ENCODE data around the gene CHMP3.

CHMP3 gene

DNA sequence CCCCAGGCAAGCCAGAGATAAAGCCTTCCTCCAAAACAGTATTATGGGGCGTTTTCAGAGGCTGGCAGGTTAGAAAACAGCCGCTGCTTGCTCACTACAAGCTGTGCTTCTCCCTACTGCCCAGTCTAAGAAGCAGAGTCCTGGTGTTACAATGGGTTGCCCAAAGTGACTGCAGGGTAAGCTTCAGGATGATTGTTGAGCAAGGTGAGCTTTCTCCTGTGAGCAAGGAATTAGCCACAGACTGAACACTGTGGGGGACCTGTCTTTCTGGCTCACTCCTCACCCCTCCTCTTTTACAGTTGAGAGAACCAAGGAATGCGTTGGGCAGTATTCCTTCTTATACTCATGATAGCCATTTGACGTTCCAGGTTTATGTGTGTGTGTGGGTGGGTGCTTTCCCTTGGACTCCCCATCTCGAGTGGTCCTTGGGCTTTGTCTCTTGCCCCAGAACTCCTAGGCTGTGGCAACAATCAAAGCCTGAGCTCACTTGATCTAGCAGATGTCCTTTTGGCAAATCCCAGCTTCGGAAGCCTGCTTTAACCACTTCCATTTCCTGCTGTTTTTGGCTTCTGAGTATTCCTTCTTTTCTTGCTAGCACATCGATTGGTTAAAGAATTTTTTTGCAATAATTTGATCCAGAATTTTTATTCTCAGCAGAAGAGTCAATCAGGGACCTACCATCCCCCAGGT is 74.5 kb downstream of the CHMP3 start:
- DNase-seq (ENCODE audit: low read depth, low spot score): no peak
- H3K4me3 ChIP-seq (ENCODE audit: low read depth, low read length): no peak overlapping the region
- POLR2A ChIA-PET: no interaction called here
- CTCF ChIA-PET: no interaction called here
- TF ChIP-seq, protein P1, sequence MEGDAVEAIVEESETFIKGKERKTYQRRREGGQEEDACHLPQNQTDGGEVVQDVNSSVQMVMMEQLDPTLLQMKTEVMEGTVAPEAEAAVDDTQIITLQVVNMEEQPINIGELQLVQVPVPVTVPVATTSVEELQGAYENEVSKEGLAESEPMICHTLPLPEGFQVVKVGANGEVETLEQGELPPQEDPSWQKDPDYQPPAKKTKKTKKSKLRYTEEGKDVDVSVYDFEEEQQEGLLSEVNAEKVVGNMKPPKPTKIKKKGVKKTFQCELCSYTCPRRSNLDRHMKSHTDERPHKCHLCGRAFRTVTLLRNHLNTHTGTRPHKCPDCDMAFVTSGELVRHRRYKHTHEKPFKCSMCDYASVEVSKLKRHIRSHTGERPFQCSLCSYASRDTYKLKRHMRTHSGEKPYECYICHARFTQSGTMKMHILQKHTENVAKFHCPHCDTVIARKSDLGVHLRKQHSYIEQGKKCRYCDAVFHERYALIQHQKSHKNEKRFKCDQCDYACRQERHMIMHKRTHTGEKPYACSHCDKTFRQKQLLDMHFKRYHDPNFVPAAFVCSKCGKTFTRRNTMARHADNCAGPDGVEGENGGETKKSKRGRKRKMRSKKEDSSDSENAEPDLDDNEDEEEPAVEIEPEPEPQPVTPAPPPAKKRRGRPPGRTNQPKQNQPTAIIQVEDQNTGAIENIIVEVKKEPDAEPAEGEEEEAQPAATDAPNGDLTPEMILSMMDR (IDR thresholded peaks at IDR 0.05; ENCODE audit: insufficient read depth, low read length, missing control alignments): no peak

DNA sequence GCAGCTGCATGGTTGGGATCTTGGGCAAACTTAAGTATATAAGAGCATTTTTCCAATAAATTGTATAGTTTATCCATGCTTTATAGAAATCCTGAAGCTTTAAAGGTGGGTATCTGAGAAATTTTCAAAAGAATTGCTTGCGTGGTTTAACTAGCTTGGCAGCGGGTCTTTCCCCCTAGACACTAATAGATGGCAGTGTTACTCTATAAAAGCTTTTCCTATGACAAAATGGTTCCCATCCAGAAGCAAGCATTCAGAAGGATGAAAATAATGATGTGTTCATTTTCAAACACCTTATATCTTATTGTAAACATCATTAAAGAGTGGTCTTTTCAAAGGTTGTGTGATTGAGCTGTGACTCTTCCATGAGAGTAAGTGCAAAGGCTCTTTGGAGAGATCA is 76.2 kb downstream of the CHMP3 start:
- no peak for DNase-seq (ENCODE audit: low read depth, low spot score)
- TF ChIP-seq, protein P1 (IDR thresholded peaks at IDR 0.05; ENCODE audit: insufficient read depth, low read length, missing control alignments): no peak
- ChIA-PET POLR2A (no interaction called here), CTCF (interaction anchor here (1.0 to 1.3 kb wide), 2 partner anchors 14 to 130 kb away, joined by 3 to 4 read pairs; no protein-coding TSS in a partner anchor)
- H3K4me3 ChIP-seq (ENCODE audit: low read depth, low read length): no peak overlapping the region

DNA sequence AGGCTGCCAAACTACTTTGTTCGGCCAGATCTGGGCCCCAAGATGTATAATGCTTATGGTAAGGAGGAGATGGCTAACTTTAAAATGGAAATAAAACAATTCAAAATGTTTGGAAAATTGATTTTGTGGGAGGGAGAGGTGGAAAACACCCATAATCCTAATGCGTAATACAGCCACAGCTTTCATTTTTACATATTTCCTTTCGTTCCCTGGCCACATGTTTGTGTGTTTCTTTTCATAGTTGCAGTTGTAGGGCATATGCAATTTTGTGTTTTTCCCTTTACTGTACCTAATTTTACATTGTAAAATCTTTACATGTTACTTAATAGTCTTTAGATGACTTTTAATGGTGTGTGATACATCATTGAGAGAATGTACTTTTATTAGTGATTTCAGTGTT is 77.4 kb downstream of the CHMP3 start:
- ChIA-PET POLR2A (no interaction called here), CTCF (interaction anchor here (1.0 kb wide), 1 partner anchor 778 kb away, joined by 3 read pairs; no protein-coding TSS in a partner anchor)
- H3K4me3 ChIP-seq (ENCODE audit: low read depth, low read length): no peak overlapping the region
- TF ChIP-seq, protein P1 (IDR thresholded peaks at IDR 0.05; ENCODE audit: insufficient read depth, low read length, missing control alignments): no peak
- DNase-seq (ENCODE audit: low read depth, low spot score): no peak

DNA sequence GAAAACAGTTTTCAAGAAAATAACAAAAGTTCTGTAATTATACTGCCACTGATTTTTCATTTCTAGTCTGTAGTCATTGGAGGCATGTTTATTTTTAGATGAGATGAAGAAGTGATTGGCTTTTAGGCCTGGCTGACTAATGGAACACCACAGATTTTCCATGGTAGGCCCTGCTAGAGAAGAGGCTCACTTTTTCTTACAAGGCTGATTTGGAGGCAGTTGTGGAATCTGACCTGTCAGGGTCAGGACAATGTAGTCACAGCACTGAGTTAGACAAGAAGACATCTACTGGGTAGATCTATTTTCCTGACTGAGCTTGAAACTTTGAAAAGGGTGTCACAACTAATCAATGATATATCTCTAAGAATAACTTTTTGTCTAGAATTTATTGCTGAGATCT is 78.1 kb downstream of the CHMP3 start:
- TF ChIP-seq, protein P1 (IDR thresholded peaks at IDR 0.05; ENCODE audit: insufficient read depth, low read length, missing control alignments): no peak
- CTCF ChIA-PET: interaction anchor here (1.0 kb wide), 1 partner anchor 777 kb away, joined by 3 read pairs; no protein-coding TSS in a partner anchor
- POLR2A ChIA-PET: no interaction called here

DNA sequence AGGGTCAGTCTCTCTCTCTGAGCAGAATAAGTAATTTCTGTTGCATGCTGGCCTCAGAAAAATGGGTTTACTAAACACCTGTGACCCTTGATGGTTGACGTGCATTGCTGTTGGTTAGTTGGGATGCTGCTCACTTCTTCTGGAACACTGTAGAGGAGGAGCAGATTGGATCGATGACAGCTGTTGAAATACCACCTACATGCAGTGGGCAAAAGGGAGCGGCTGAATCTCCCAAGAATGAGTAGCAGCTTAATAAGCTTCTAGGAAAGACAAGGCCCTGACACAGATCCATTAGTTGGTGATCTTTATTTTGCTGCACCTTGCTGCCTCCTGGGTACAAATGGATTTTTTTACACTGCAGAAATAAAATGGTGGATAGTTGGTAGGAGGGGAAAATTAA is 78.9 kb downstream of the CHMP3 start:
- ChIA-PET POLR2A (no interaction called here), CTCF (no interaction called here)
- H3K4me3 ChIP-seq (ENCODE audit: low read depth, low read length): no peak overlapping the region
- no peak for DNase-seq (ENCODE audit: low read depth, low spot score)
- TF ChIP-seq, protein P1 (IDR thresholded peaks at IDR 0.05; ENCODE audit: insufficient read depth, low read length, missing control alignments): no peak

More for the DNA sequence above, 78.1 kb downstream of the CHMP3 start:
- no peak for DNase-seq (ENCODE audit: low read depth, low spot score)
- H3K4me3 ChIP-seq (ENCODE audit: low read depth, low read length): no peak overlapping the region

DNA sequence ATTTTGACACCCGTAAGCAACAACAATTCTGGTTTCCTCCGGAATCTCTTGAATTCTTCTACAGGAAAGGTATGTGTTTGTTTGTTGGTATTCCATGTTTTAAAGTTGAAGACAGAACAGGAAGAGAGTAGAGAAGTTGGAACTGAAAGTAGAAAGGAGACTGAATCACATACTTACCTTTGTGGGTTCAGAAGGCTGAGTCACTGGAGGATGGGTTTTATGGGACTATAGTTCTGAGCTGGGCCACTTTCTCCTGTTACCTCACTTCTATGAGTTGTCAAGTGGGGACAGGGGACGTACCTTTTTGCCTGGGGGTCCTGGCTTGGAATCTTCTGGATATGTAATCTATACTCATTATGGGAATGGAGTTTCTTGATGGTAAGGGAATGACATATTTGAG is 81.2 kb downstream of the CHMP3 start:
- H3K4me3 ChIP-seq (ENCODE audit: low read depth, low read length): no peak overlapping the region
- TF ChIP-seq, protein P1 (IDR thresholded peaks at IDR 0.05; ENCODE audit: insufficient read depth, low read length, missing control alignments): no peak
- ChIA-PET POLR2A (no interaction called here), CTCF (no interaction called here)
- no peak for DNase-seq (ENCODE audit: low read depth, low spot score)

Measured in AG04449 (cell line).